ENCODE measurements around the gene CLDN25. TPM values are rescaled to one million over a fixed set of nuclear protein-coding genes. Genes with fewer than 3 reads are reported as not detected.

The CLDN25 gene
- polyA plus RNA-seq, 4 donors, result not detected

GRCh38 chr11:113818426-113818825 lies 38.8 kb downstream of the CLDN25 start:
- peak in 1 of 2 donors; percentile 25 for DNase-seq
- no peak for FAIRE-seq
- WGBS, 3 donors, result 96 to 100% (median 98%) methylated on average over 3 of the region's 3 CpGs
- no peak overlapping the region for H3K27ac ChIP-seq (ENCODE audit: low read depth in 1 of 3, low read length in 2 of 3)
- no peaks in the 10 kb centered on the region for H3K9me3 ChIP-seq (ENCODE audit: control insufficient read depth in 2 of 2, insufficient read depth in 1 of 2, low read depth in 1 of 2, low read length in 1 of 2)
- H3K36me3 ChIP-seq (ENCODE audit: control insufficient read depth in 3 of 3, insufficient read depth in 2 of 3, low read depth in 1 of 3, low read length in 3 of 3), result peaks cover 4 to 17% (median 12%) of the 10 kb centered on the region in 3 donors
- H3K4me3 ChIP-seq (ENCODE audit: low read depth in 1 of 3, low read length in 3 of 3), result no peak overlapping the region
- H3K4me1 ChIP-seq (ENCODE audit: control insufficient read depth in 3 of 3, insufficient read depth in 2 of 3, low read depth in 1 of 3, low read length in 2 of 3), result no peaks in the 10 kb centered on the region
- H3K27me3 ChIP-seq (ENCODE audit: control insufficient read depth in 3 of 3, insufficient read depth in 3 of 3, low read length in 3 of 3), result no peaks in the 10 kb centered on the region

- Histone ChIP-seq H3K4me1 (ENCODE audit: control insufficient read depth in 3 of 3, insufficient read depth in 2 of 3, low read depth in 1 of 3, low read length in 2 of 3) (no peaks in the 10 kb centered on the region), H3K27me3 (ENCODE audit: control insufficient read depth in 3 of 3, insufficient read depth in 3 of 3, low read length in 3 of 3) (no peaks in the 10 kb centered on the region), H3K4me3 (ENCODE audit: low read depth in 1 of 3, low read length in 3 of 3) (no peak overlapping the region), H3K9me3 (ENCODE audit: control insufficient read depth in 2 of 2, insufficient read depth in 1 of 2, low read depth in 1 of 2, low read length in 1 of 2) (no peaks in the 10 kb centered on the region), H3K36me3 (ENCODE audit: control insufficient read depth in 3 of 3, insufficient read depth in 2 of 3, low read depth in 1 of 3, low read length in 3 of 3) (peaks cover 0 to 14% (median 9%) of the 10 kb centered on the region in 3 donors), H3K27ac (ENCODE audit: low read depth in 1 of 3, low read length in 2 of 3) (no peak overlapping the region)
- 97 to 99% (median 97%) methylated on average over 3 of the region's 3 CpGs for WGBS, 3 donors
- no peak for DNase-seq
- no peak for FAIRE-seq
Measured at GRCh38 chr11:113827477-113827876, 47.9 kb downstream of the CLDN25 start.

- no peak overlapping the region for H3K27ac ChIP-seq (ENCODE audit: low read depth in 1 of 3, low read length in 2 of 3)
- no peaks in the 10 kb centered on the region for H3K9me3 ChIP-seq (ENCODE audit: control insufficient read depth in 2 of 2, insufficient read depth in 1 of 2, low read depth in 1 of 2, low read length in 1 of 2)
- DNase-seq (no peak), FAIRE-seq (no peak)
- 90 to 96% (median 95%) methylated on average over 1 of the region's 1 CpG for WGBS, 3 donors
- H3K27me3 ChIP-seq (ENCODE audit: control insufficient read depth in 3 of 3, insufficient read depth in 3 of 3, low read length in 3 of 3), result no peaks in the 10 kb centered on the region
- no peaks in the 10 kb centered on the region for H3K4me1 ChIP-seq (ENCODE audit: control insufficient read depth in 3 of 3, insufficient read depth in 2 of 3, low read depth in 1 of 3, low read length in 2 of 3)
- H3K4me3 ChIP-seq (ENCODE audit: low read depth in 1 of 3, low read length in 3 of 3), result no peak overlapping the region
- peaks cover 2 to 18% (median 10%) of the 10 kb centered on the region in 3 donors for H3K36me3 ChIP-seq (ENCODE audit: control insufficient read depth in 3 of 3, insufficient read depth in 2 of 3, low read depth in 1 of 3, low read length in 3 of 3)
Measured at GRCh38 chr11:113828191-113828590, 48.6 kb downstream of the CLDN25 start.

- Histone ChIP-seq H3K27ac (ENCODE audit: low read depth in 1 of 3, low read length in 2 of 3) (no peak overlapping the region), H3K27me3 (ENCODE audit: control insufficient read depth in 3 of 3, insufficient read depth in 3 of 3, low read length in 3 of 3) (no peaks in the 10 kb centered on the region), H3K4me1 (ENCODE audit: control insufficient read depth in 3 of 3, insufficient read depth in 2 of 3, low read depth in 1 of 3, low read length in 2 of 3) (no peaks in the 10 kb centered on the region), H3K4me3 (ENCODE audit: low read depth in 1 of 3, low read length in 3 of 3) (no peak overlapping the region), H3K9me3 (ENCODE audit: control insufficient read depth in 2 of 2, insufficient read depth in 1 of 2, low read depth in 1 of 2, low read length in 1 of 2) (no peaks in the 10 kb centered on the region), H3K36me3 (ENCODE audit: control insufficient read depth in 3 of 3, insufficient read depth in 2 of 3, low read depth in 1 of 3, low read length in 3 of 3) (peaks cover 2 to 18% (median 13%) of the 10 kb centered on the region in 3 donors)
- DNase-seq (no peak), FAIRE-seq (no peak)
- 94 to 98% (median 94%) methylated on average over 2 of the region's 2 CpGs for WGBS, 3 donors
Measured at GRCh38 chr11:113829751-113830150, 50.2 kb downstream of the CLDN25 start.

Other genes starting within 250 kb of the CLDN25 start
- gene TMPRSS5, start 73.5 kb upstream of the CLDN25 start, polyA plus RNA-seq, result 1 to 10 TPM in 1 of 4 donors, under 1 TPM in 3; 0.37 to 1.1 (median 0.42) TPM
- gene ZW10, start 6.1 kb upstream of the CLDN25 start, polyA plus RNA-seq, result 10 to 100 TPM in 1 of 4 donors, 1 to 10 TPM in 3; 6.2 to 15.1 (median 8.8) TPM
- gene USP28, start 95.8 kb downstream of the CLDN25 start, polyA plus RNA-seq, result 10 to 100 TPM in 1 of 4 donors, 1 to 10 TPM in 3; 5.1 to 28.9 (median 8.3) TPM
- under 1 TPM in 1 of 4 donors, not detected in 3; 0.39 TPM for gene HTR3B, start 125.0 kb downstream of the CLDN25 start, polyA plus RNA-seq
- gene HTR3A, start 195.3 kb downstream of the CLDN25 start, polyA plus RNA-seq, result 1 to 10 TPM in 1 of 4 donors, under 1 TPM in 1, not detected in 2; 0.06 to 5.7 TPM